ENCODE data around the gene CMAS. TPM values are rescaled to one million over a fixed set of nuclear protein-coding genes. Genes with fewer than 3 reads are reported as not detected.

CMAS gene
- total and polyA plus RNA-seq, 2 experiments from 2014 or later, result 53.7 to 79.9 TPM

DNA sequence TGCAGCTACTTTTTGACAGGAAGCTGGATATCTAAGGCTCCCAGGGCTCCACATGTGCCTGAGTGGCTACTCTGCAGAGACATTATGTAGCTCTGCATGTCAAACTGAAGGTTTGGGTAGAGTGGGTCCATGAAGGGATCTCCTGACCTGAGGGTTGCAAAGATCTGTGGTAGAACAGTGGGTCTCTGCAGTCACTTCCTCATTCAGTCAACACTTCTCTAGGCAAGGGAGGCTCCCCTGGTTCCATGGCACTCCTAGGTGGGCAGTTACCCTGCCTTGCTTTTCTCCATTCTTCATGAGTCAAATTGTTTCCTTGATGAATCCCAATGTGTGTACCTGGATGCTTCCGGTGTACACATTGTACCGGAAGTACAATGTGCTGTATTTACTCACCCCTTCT, 57.4 kb downstream of the CMAS start:
- 100% methylated on average over 2 of the region's 2 CpGs for WGBS (ENCODE audit: low lambda C conversion rate, missing lambda C conversion rate)
- Histone ChIP-seq H4K20me1 (ENCODE audit: insufficient read depth, poor library complexity, severe bottlenecking) (no peaks in the 10 kb centered on the region), H3K27ac (no peak overlapping the region), H3K4me3 (no peak overlapping the region), H3K36me3 (replicated peaks; ENCODE audit: insufficient read depth, low read depth) (no peaks in the 10 kb centered on the region), H3K27me3 (no peaks in the 10 kb centered on the region), H2AFZ (no peak overlapping the region), H3K9me3 (ENCODE audit: low read depth) (no peaks in the 10 kb centered on the region), H3K4me2 (no peak overlapping the region), H3K4me1 (ENCODE audit: insufficient read depth) (no peaks in the 10 kb centered on the region), H3K79me2 (no peaks in the 10 kb centered on the region), H3K9me2 (replicated peaks; ENCODE audit: insufficient read depth) (no peaks in the 10 kb centered on the region)
- no peak for DNase-seq (ENCODE audit: low spot score)
- TF ChIP-seq EZH2 (IDR thresholded peaks at IDR 0.05; ENCODE audit: borderline replicate concordance) (no peak), EZH2phosphoT487 (IDR thresholded peaks at IDR 0.05; ENCODE audit: low read depth, severe bottlenecking, unreplicated experiment) (no peak), CTCF (IDR thresholded peaks at IDR 0.05; ENCODE audit: poor library complexity) (no peak)

GRCh38 chr12:22105542-22105941, 59.5 kb downstream of the CMAS start:
- H3K79me2 ChIP-seq, result no peaks in the 10 kb centered on the region
- no peaks in the 10 kb centered on the region for H3K4me1 ChIP-seq (ENCODE audit: insufficient read depth)
- H3K27ac ChIP-seq, result no peak overlapping the region
- H3K4me2 ChIP-seq, result no peak overlapping the region
- H4K20me1 ChIP-seq (ENCODE audit: insufficient read depth, poor library complexity, severe bottlenecking), result no peaks in the 10 kb centered on the region
- H2AFZ ChIP-seq, result no peak overlapping the region
- H3K9me2 ChIP-seq (replicated peaks; ENCODE audit: insufficient read depth), result no peaks in the 10 kb centered on the region
- H3K4me3 ChIP-seq, result no peak overlapping the region
- no peak for DNase-seq (ENCODE audit: low spot score)
- H3K36me3 ChIP-seq (replicated peaks; ENCODE audit: insufficient read depth, low read depth), result no peaks in the 10 kb centered on the region
- H3K9me3 ChIP-seq (ENCODE audit: low read depth), result no peaks in the 10 kb centered on the region
- TF ChIP-seq CTCF (IDR thresholded peaks at IDR 0.05; ENCODE audit: poor library complexity) (no peak), EZH2phosphoT487 (IDR thresholded peaks at IDR 0.05; ENCODE audit: low read depth, severe bottlenecking, unreplicated experiment) (no peak), EZH2 (IDR thresholded peaks at IDR 0.05; ENCODE audit: borderline replicate concordance) (no peak)
- H3K27me3 ChIP-seq, result no peaks in the 10 kb centered on the region

- WGBS (ENCODE audit: low lambda C conversion rate, missing lambda C conversion rate), result 74% methylated on average over 3 of the region's 3 CpGs
- no peak overlapping the region for H2AFZ ChIP-seq
- H3K79me2 ChIP-seq, result no peaks in the 10 kb centered on the region
- H3K27me3 ChIP-seq, result no peaks in the 10 kb centered on the region
- TF ChIP-seq EZH2phosphoT487 (IDR thresholded peaks at IDR 0.05; ENCODE audit: low read depth, severe bottlenecking, unreplicated experiment), result no peak
- no peak for TF ChIP-seq EZH2 (IDR thresholded peaks at IDR 0.05; ENCODE audit: borderline replicate concordance)
- no peak for TF ChIP-seq CTCF (IDR thresholded peaks at IDR 0.05; ENCODE audit: poor library complexity)
- H3K4me3 ChIP-seq, result no peak overlapping the region
- H3K36me3 ChIP-seq (replicated peaks; ENCODE audit: insufficient read depth, low read depth), result no peaks in the 10 kb centered on the region
- H3K27ac ChIP-seq, result no peak overlapping the region
- no peak for DNase-seq (ENCODE audit: low spot score)
- H3K9me2 ChIP-seq (replicated peaks; ENCODE audit: insufficient read depth), result no peaks in the 10 kb centered on the region
- no peak overlapping the region for H3K4me2 ChIP-seq
- H4K20me1 ChIP-seq (ENCODE audit: insufficient read depth, poor library complexity, severe bottlenecking), result no peaks in the 10 kb centered on the region
- no peaks in the 10 kb centered on the region for H3K9me3 ChIP-seq (ENCODE audit: low read depth)
- no peaks in the 10 kb centered on the region for H3K4me1 ChIP-seq (ENCODE audit: insufficient read depth)
Observed at GRCh38 chr12:22110176-22110575, 64.2 kb downstream of the CMAS start.

Other genes starting within 250 kb of the CMAS start
- 7.2 and 10.0 TPM in 2 replicates for gene ABCC9, start 104.8 kb upstream of the CMAS start, total RNA-seq
- 0.68 and 1.1 TPM in 2 replicates for gene ABCC9, start 104.8 kb upstream of the CMAS start, polyA plus RNA-seq